ENCODE measurements around the gene TTC28.

TTC28 gene

DNA sequence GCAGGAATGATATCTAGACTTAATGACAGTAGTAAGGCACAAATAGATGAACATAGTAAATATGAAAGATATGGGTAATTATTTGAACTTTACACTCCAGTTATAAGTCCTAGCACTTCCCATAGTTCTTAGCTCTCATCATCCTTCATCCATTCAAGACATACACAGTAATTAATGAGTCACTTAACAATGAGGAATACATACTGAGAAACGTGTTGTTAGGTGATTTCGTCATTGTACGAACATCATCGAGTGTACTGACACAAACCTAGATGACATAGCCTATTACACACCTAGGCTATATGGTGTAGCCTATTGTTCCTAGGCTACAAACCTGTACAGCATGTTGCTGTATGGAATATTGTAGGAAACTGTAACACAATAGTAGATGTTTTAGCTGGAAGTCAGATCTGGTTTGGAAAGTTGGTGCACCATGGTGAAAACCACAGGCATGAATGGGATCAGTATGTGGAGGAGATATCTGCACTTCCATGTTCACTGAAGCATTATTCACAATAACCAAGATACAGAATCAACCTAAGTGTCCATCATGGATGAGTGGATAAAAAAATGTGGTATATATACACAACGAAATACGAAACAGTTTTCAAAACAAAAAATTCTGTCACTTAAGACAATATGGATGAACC, 530.7 kb downstream of the TTC28 start:
- ChIA-PET POLR2A (no interaction called here), CTCF (interaction anchor here (1.3 kb wide), 1 partner anchor 10 kb away, joined by 4 read pairs; no protein-coding TSS in a partner anchor)
- TF ChIP-seq, protein P1, sequence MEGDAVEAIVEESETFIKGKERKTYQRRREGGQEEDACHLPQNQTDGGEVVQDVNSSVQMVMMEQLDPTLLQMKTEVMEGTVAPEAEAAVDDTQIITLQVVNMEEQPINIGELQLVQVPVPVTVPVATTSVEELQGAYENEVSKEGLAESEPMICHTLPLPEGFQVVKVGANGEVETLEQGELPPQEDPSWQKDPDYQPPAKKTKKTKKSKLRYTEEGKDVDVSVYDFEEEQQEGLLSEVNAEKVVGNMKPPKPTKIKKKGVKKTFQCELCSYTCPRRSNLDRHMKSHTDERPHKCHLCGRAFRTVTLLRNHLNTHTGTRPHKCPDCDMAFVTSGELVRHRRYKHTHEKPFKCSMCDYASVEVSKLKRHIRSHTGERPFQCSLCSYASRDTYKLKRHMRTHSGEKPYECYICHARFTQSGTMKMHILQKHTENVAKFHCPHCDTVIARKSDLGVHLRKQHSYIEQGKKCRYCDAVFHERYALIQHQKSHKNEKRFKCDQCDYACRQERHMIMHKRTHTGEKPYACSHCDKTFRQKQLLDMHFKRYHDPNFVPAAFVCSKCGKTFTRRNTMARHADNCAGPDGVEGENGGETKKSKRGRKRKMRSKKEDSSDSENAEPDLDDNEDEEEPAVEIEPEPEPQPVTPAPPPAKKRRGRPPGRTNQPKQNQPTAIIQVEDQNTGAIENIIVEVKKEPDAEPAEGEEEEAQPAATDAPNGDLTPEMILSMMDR (IDR thresholded peaks at IDR 0.05; ENCODE audit: insufficient read depth, low read length, missing control alignments), result no peak
- H3K4me3 ChIP-seq (ENCODE audit: low read depth, low read length), result no peak overlapping the region
- DNase-seq (ENCODE audit: low read depth, low spot score), result no peak

DNA sequence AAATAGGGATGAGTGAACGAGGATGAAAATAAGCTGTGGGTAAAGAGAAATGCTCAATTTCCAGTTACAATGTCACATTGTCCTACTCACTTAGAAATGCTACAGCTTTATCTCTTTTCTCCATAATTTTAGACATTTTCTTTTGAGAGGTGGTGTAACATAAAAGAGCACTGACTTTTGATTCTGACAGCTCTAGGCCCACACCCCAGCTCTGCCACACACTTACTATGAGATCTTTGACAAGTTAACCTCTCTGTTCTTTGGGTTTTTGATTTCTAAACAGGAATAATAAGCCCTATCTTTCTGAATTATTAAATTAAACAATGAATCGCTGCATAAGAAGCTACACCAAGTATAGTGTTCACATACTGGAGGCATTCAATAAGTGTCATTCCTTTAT, 532.2 kb downstream of the TTC28 start:
- no peak overlapping the region for H3K4me3 ChIP-seq (ENCODE audit: low read depth, low read length)
- CTCF ChIA-PET, result interaction anchor here (0.9 to 1.8 kb wide), 3 partner anchors 34 to 96 kb away, joined by 3 to 6 read pairs (median 3); no protein-coding TSS in a partner anchor
- POLR2A ChIA-PET, result no interaction called here

DNA sequence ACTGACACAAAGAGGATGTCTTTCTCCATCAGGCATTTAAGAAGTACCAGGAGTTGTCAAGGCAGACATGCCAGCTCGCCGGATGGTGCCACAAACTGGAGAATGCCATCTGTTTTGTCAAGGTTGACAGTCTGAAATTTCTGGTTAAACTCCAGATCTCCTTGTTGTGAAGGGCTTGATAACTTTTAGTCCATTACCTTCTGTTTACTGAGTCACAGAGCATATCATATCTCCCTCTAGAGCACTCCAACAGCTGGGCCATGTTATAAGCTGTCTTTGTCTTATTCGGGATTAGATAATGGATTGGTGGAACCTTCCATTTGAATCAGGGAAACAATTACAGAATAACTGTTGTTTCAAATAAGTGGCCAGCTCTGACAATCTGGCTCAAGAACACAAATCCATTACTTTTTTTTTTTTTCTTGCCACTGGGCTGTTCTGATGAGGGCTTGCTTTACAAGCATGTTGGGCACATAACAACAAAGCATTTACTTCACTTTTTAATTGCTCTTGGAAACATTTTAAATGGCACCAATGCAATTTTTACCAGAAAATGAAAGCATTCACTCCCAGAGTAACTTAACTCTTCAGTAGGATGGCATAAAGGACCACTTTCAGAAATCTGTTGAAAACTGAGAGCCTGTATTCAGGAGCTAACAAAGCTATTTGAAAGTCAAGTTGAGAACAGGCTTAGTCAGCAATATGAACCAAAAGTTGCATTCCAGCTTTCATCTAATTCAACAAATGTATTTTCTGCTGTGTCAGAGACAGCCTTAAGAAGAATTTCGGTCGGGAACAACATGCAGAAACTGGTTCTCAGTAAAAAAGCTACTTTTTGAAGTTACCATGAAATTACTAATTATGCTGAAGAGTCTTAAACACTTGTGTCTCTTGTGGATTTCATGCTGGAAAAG, 533.0 kb downstream of the TTC28 start:
- POLR2A ChIA-PET, result no interaction called here
- no peak overlapping the region for H3K4me3 ChIP-seq (ENCODE audit: low read depth, low read length)
- CTCF ChIA-PET, result interaction anchor here (0.9 to 1.8 kb wide), 2 partner anchors 34 to 95 kb away, joined by 3 to 6 read pairs; no protein-coding TSS in a partner anchor
- no peak for DNase-seq (ENCODE audit: low read depth, low spot score)
- TF ChIP-seq, protein P1 (IDR thresholded peaks at IDR 0.05; ENCODE audit: insufficient read depth, low read length, missing control alignments), result no peak

More for the DNA sequence above, 532.2 kb downstream of the TTC28 start:
- TF ChIP-seq, protein P1 (IDR thresholded peaks at IDR 0.05; ENCODE audit: insufficient read depth, low read length, missing control alignments), result no peak
- no peak for DNase-seq (ENCODE audit: low read depth, low spot score)

DNA sequence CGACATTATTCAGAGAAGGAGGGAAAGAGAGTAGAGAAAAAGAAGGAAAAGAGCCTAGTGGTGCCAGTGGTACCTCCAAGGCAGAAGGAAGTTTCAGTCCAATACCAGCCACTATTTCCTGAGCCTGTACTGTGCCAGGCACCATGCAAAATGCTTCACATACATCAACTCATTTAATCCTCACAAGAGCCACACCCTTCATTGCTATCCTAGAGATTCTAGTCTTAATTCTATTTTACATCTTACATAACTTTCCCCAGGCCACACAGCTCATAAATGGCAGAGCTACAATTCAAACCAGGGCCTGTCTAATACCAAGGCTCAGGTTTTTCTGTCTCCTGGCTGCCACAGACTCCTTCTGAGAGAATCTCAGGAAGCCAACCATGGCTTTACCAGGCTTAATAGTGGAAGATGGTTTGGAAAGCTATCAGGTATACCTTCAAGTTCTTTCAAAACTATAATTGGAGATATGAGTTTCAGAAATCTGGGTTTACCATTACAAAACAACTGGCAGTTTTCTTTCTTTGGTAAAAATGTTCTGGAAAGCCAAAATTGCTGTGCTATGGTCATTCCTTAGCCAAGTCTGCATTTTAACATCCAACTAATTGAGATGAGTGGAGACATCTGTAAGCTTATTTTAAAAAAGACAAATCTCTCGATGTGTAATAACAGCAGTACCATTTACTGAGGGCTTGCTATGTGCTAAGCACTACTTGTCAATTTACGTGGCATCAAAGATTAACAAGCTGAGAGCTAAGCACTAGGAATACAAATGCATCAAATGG, 535.5 kb downstream of the TTC28 start:
- no peak for DNase-seq (ENCODE audit: low read depth, low spot score)
- ChIA-PET POLR2A (no interaction called here), CTCF (interaction anchor here (1.1 to 1.4 kb wide), 3 partner anchors 9 to 92 kb away, joined by 3 read pairs; no protein-coding TSS in a partner anchor)

DNA sequence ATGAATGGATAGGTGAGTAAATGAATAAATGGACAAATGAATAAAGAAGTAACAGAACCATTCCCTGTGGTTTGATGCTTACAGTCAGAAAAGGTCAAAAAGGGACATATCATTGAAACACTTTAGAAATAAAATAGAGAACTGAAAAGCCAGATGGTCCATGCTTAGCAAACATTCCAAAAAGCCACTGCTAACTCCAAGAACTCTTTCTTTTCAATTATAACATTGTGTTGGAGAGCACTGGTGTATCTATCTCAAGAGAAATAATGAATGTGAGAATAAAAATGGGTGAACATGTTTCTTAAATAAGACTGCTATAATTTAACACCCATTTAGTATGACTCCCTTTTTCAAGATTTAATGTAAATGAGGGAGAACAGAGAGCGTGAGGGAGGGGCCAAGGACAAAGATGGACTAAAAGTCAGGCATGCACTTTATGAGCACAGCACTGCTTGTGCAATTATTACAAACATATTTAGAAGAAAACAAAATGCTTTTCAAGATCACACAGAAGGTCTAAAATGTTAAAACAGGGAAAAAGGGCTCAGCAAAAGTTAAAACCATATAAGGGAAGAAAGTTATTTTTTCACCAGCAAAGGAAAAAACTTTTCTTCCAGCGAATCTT, 536.3 kb downstream of the TTC28 start:
- no peak overlapping the region for H3K4me3 ChIP-seq (ENCODE audit: low read depth, low read length)
- no peak for DNase-seq (ENCODE audit: low read depth, low spot score)
- TF ChIP-seq, protein P1 (IDR thresholded peaks at IDR 0.05; ENCODE audit: insufficient read depth, low read length, missing control alignments), result no peak
- ChIA-PET CTCF (no interaction called here), POLR2A (interaction anchor here (0.5 kb wide), 1 partner anchor 659 kb away, joined by 3 read pairs; no protein-coding TSS in a partner anchor)

More for the DNA sequence above, 535.5 kb downstream of the TTC28 start:
- TF ChIP-seq, protein P1 (IDR thresholded peaks at IDR 0.05; ENCODE audit: insufficient read depth, low read length, missing control alignments), result no peak
- no peak overlapping the region for H3K4me3 ChIP-seq (ENCODE audit: low read depth, low read length)

Measured in AG04449 (cell line).